22Rv1 (cell line): ENCODE data around the gene ANP32B.
"Not testable (repeated sequence)": the region's sequence is repeated elsewhere in the genome, so short reads cannot be mapped to it uniquely, and the experiment has no call there.

Experiments
- H3K27ac ChIP-seq: fragments of 450-650 bp; 2 replicates; pipeline ENCODE4 v1.5.1; 2017
- CTCF ChIP-seq: fragments of 450-650 bp; IDR thresholded peaks from 2 replicates; pipeline ENCODE4 v1.5.1; 2017; ENCODE audit warnings: mild to moderate bottlenecking
- ZFX ChIP-seq: fragments of 450-650 bp; IDR thresholded peaks from 2 replicates; pipeline ENCODE4 v1.6.1; 2017; ENCODE audit warnings: antibody characterized with exemption, borderline replicate concordance

Gene ANP32B

DNA sequence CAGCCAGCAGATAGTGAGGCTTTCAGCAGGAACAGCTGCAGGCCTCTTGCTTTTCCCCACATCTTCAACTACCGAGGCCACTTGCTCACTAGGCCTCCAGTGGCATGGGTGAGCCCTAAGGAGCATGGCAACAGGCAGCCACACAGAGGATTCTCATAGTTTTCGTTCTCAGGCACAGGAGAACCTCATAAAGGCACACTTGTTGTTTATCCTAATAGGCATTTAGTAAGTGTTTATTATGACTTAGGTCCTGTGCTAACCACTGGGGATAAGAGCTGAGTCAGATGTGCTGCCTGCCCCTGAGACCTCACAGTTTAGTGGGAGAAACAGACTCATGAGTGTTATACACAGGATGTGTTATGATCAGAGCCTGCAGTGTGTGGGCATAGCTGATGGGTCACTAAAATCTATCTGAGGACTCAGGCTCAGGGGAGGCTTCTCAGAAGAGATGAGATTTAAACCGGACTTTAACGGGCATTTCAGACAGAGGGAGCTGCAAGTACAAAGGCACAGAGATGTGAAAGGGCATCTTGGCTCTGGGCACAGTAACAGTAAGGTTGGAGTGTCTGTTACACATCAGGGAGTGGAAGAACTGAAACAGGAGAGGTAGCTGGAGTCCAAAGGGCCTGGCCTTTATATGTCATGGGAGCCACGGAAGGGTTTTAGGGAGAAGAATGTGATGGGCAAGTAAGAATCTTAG lies 24.2 kb upstream of the ANP32B start:
- no peak overlapping the region for H3K27ac ChIP-seq
- TF ChIP-seq CTCF (no peak), ZFX (no peak)

DNA sequence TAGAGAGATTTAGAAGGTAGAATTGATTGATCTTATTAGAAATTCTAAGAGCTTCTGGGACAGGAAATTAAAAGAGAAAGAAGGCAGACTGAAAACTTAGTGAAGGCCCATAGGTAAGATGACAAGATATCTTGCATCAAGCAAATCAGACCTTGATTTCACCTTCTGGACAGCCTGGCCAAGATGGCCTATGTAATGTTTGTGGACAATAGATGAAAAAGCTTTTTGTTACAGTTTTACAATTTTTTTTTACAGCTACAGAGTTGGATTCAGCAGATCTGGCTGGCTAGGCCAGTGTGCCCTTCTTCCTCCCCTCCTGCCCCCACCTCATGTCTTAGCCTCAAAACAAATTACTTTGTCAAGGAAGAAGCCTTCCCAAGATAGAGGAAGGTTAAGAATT lies 23.6 kb upstream of the ANP32B start:
- H3K27ac ChIP-seq: no peak overlapping the region
- no peak for TF ChIP-seq ZFX
- TF ChIP-seq CTCF: no peak

DNA sequence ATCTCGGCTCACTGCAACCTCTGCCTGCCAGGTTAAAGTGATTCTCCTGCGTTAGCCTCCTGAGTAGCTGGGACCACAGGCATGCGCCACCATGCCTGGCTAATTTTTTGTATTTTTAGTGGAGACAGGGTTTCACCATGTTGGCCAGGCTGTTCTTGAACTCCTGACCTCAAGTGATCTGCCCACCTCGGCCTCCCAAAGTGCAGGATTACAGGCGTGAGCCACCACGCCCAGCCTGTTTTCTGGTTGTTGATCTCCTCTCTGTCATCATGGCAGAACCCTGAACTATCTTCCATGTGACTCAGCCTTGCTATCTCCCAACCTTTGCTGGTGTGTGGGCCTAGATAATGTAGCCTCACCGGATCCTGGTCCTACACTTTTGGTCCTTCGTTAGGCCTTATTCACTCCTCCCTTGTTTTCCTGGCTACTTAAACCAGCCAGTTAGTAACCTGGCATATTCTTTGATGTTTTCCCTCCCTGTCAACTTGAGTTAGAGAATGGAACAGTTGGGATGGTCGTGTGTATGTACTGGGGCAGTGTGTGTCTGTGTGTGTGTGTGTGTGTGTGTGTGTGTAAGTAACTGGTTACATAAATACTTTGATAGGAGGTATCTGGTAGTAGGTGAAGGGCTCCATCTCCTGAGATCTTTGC lies 22.3 kb upstream of the ANP32B start:
- H3K27ac ChIP-seq: not testable (repeated sequence)

DNA sequence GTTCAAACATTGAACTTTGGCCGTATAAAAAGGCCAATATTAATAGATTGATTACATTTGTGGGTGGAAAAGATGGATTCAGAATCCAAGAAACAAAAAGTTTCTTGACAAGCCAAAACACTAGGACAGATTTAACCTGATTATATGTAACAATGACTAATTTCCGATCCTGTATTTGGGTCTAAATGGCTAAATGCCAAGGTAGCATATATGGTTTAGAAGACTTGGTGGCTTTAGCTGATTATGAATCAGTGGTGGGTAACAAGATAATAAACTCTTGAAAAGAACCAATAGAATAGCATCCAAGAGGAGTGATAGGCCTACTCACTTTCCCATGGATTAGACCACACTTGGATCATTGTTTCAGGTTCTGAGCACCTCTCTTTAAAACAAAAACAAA lies 21.8 kb upstream of the ANP32B start:
- no peak for TF ChIP-seq ZFX
- TF ChIP-seq CTCF: no peak
- H3K27ac ChIP-seq: no peak overlapping the region

DNA sequence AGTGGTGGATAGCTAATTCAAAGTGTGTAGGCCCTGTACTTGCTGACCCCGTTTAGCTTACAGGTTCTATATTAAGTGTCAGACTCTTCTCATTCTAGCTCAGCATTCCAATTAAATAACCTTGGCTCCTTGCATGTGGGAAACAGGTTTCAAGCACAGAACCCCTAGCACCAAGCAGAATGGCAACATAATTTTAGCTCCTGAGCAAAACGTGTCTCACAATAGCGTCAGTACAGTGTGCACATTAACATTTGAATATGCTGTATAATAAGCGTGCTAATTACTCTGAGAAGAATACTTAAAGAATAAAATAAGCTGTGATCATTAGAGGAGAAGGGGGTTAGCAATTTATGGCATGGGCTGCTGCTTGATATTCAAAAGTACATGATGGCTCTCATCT lies 21.0 kb upstream of the ANP32B start:
- no peak overlapping the region for H3K27ac ChIP-seq
- no peak for TF ChIP-seq ZFX

DNA sequence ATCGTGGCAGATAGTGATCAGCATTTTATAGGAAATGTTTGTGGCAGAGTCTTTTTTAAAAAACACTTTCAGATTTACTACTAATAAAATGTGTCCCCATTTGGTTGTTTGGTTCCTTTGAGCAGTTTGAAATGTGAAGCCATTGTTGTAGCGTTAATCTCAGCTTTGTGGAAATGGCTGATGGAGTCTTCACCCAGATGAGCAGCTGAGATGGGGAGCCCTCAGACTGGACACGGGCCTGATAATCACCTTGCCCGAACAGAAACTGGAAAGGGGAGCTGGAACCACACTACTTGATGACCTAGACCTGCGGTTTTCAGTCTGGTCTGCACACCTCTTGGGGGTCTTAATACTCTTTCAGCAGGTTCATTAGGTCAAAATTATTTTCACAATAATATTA lies 20.6 kb upstream of the ANP32B start:
- no peak overlapping the region for H3K27ac ChIP-seq
- no peak for TF ChIP-seq ZFX
- TF ChIP-seq CTCF: no peak

DNA sequence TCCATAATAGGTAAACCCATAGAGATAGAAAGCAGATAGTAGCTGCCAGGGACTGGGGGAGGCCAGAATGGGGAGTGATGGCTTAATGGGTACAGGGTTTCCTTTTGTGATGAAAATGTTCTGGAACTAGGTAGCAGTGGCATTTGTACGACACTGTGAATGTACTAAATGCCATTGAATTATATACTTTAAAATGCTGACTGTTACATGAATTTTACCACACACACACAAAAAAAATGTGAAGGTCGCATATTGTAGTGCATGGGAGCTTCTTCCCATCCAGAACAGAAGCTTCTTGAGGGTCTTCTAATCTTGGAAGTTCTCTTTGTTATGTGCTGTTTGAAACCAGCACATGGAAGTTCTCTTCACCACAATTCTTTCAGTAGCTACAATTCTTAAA lies 19.9 kb upstream of the ANP32B start:
- no peak overlapping the region for H3K27ac ChIP-seq
- TF ChIP-seq CTCF: no peak
- no peak for TF ChIP-seq ZFX

DNA sequence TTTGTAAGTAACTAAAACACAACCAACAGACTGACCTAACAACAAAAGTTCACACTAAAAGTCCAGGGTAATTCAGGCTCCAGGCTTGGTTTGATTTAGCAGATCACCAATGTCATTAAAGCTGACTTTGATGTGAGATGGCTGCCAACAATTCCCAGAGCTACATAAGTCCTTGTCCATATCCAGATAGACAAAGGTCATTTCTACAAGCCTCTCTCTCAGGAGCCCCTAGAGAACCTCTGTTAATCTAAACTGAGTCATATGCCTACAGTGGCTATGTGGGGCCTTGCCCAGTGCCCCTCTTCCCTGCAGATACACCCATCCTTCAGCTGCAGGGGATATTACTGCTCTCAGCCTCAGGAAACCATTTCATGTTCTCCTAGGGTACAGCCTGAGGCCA lies 18.2 kb upstream of the ANP32B start:
- TF ChIP-seq ZFX (no peak), CTCF (no peak)
- no peak overlapping the region for H3K27ac ChIP-seq
